Measurements from ENCODE around the gene CDKN1A.

Gene CDKN1A

GRCh38 chr6:36677059-36677749, 1.3 kb upstream of the CDKN1A start:
- TF ChIP-seq, protein P1, sequence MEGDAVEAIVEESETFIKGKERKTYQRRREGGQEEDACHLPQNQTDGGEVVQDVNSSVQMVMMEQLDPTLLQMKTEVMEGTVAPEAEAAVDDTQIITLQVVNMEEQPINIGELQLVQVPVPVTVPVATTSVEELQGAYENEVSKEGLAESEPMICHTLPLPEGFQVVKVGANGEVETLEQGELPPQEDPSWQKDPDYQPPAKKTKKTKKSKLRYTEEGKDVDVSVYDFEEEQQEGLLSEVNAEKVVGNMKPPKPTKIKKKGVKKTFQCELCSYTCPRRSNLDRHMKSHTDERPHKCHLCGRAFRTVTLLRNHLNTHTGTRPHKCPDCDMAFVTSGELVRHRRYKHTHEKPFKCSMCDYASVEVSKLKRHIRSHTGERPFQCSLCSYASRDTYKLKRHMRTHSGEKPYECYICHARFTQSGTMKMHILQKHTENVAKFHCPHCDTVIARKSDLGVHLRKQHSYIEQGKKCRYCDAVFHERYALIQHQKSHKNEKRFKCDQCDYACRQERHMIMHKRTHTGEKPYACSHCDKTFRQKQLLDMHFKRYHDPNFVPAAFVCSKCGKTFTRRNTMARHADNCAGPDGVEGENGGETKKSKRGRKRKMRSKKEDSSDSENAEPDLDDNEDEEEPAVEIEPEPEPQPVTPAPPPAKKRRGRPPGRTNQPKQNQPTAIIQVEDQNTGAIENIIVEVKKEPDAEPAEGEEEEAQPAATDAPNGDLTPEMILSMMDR (IDR thresholded peaks at IDR 0.05; ENCODE audit: control insufficient read depth, extremely low read depth, insufficient read depth): no peak
- no peak for DNase-seq (ENCODE audit: low read depth)
- no peak overlapping the region for H3K4me3 ChIP-seq (ENCODE audit: low read depth, low read length)

DNA sequence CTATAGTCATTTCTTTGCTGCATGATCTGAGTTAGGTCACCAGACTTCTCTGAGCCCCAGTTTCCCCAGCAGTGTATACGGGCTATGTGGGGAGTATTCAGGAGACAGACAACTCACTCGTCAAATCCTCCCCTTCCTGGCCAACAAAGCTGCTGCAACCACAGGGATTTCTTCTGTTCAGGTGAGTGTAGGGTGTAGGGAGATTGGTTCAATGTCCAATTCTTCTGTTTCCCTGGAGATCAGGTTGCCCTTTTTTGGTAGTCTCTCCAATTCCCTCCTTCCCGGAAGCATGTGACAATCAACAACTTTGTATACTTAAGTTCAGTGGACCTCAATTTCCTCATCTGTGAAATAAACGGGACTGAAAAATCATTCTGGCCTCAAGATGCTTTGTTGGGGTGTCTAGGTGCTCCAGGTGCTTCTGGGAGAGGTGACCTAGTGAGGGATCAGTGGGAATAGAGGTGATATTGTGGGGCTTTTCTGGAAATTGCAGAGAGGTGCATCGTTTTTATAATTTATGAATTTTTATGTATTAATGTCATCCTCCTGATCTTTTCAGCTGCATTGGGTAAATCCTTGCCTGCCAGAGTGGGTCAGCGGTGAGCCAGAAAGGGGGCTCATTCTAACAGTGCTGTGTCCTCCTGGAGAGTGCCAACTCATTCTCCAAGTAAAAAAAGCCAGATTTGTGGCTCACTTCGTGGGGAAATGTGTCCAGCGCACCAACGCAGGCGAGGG, 594 bp upstream of the CDKN1A start:
- no peak overlapping the region for H3K4me3 ChIP-seq (ENCODE audit: low read depth, low read length)
- TF ChIP-seq, protein P1 (IDR thresholded peaks at IDR 0.05; ENCODE audit: control insufficient read depth, extremely low read depth, insufficient read depth): no peak

DNA sequence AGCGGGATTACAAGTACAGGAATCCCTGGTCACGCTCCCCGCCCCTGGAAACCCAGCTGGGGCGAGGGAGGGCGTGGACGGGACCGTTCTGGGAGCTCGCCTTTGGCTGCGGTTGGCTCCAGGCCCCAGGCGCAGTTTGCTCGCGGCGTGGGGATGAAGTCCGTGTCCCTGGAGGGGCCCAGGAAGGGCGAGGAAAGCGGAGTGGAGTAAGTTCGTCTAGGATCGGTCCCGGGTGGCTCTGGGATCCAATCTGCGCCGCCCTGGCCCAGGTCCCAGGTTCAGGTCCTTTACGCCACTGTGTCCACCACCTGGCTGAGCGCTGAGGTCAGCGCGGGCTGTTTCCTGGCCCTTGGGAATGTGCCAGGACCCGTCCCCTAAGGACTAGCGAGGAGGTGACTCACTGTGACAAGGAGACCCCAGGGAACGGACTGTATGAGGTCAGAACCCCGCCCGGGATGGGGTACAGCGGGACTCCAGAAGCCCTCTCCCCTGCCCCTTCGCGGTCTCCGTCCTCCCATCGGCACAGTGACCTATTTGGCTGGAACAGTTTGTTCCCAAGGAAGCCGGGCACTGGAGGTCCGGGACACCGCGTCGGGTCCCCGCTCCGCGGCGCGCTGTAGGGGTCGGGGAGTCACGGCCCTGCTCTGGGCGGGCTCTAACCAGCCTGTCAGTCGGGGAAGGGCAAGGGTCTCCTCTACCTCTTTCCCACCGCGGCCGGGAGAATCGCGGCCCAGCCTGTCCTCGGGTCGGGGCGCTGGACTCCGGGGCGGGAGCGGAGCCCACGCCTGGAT, 724 bp downstream of the CDKN1A start:
- peak overlapping the region; percentile 86 for H3K4me3 ChIP-seq (ENCODE audit: low read depth, low read length)
- TF ChIP-seq, protein P1 (IDR thresholded peaks at IDR 0.05; ENCODE audit: control insufficient read depth, extremely low read depth, insufficient read depth): no peak
- no peak for DNase-seq (ENCODE audit: low read depth)

More for the DNA sequence above, 594 bp upstream of the CDKN1A start:
- DNase-seq (ENCODE audit: low read depth): no peak

DNA sequence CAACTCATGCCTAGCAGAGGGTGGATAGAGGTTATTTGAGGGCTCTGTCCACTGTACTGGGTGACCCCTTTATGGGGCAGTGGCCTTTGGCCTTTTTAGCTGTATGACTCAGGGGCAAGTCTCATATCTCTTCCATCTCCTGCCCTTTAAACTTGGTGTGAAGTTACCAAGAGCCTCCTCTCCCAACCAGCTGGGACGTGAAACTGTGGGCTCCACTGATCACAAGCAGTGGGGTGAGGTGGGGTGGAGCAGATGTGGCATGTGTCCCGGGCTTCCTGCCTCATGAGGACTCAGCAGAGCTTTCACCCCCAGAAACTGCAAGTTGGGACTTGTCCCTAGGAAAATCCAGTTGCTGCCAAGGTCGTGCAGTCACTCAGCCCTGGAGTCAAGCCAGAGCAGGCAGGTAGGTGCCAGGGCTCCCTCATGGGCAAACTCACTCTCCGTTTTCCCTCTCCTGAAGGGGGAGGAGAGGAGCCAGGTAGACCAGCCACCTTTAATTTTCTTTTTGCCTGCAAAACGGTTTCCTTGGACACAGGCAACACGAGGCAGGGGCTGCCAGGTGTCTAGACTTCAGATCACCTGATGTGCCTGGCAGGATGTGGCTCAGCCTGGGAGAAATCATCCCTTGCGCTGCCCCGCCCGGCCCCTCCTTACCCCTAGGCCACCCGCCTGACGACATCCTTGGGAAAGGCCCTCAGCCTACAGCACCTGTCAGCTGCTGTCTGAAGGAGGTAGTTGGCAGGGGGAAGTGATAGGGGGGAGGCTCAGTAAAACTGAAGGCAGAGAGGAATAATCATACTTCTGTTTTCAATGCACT, 4.0 kb downstream of the CDKN1A start:
- H3K4me3 ChIP-seq (ENCODE audit: low read depth, low read length): peak overlapping the region; percentile 30
- TF ChIP-seq, protein P1 (IDR thresholded peaks at IDR 0.05; ENCODE audit: control insufficient read depth, extremely low read depth, insufficient read depth): no peak
- DNase-seq (ENCODE audit: low read depth): peak; percentile 68

DNA sequence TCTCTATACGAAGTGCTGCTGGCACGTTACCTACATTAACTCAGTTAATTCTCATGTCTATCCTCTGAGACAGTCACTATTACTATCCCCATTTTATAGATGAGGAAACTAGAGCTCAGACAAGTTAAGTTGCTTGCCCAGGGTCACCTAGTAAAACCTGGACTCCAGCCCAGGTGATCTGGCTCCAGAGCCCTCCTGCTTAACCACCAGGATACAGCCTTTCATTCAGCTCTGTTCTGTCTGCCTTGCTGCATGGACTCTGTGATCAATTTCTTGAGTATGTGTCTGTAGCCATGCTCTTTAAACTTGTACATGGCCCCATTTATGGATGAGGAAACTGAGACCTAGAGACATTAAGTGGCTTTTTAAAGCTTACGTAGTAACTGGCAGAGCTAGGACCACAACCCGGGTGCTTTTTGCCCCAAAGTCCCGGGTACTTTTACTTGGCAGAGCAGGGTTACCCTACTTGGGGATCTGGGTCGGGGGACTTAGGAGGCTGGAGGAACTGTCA, 4.7 kb downstream of the CDKN1A start:
- no peak overlapping the region for H3K4me3 ChIP-seq (ENCODE audit: low read depth, low read length)
- no peak for DNase-seq (ENCODE audit: low read depth)
- TF ChIP-seq, protein P1 (IDR thresholded peaks at IDR 0.05; ENCODE audit: control insufficient read depth, extremely low read depth, insufficient read depth): no peak
